Heart right ventricle (tissue), 16 donors: ENCODE measurements around the gene SFMBT2. TPM values are rescaled to one million over a fixed set of nuclear protein-coding genes. Genes with fewer than 3 reads are reported as not detected.

ENCODE experiments used
- ATAC-seq, 8 donors: fragments of 200-7000 bp; cut with Tn5 transposase; one replicate each; pipeline ENCODE4 v1.9.1; 2020; ENCODE audit warnings: mild to moderate bottlenecking in 8 of 8, moderate library complexity in 8 of 8, moderate number of reproducible peaks in 1 of 8
- DNase-seq, 2 donors: peaks; one replicate each; pipeline ENCODE4 v3.0.0-alpha.2; 2020
- H3K27ac ChIP-seq, 10 donors: fragments of 200-600 bp; sonication (generic) in 2 of 10; one replicate each; pipeline versions ENCODE4 v1.5.0 to v1.8.0; 2020 to 2022; ENCODE audit warnings: mild to moderate bottlenecking in 3 of 10
- H3K27me3 ChIP-seq, 7 donors: fragments of 200-600 bp; one replicate each; pipeline ENCODE4 v1.8.0; 2021 to 2022; ENCODE audit warnings: mild to moderate bottlenecking in 2 of 7
- H3K36me3 ChIP-seq, 9 donors: fragments of 200-600 bp; sonication (generic) in 1 of 9; one replicate each; pipeline versions ENCODE4 v1.5.0 to v1.8.0; 2020 to 2022; ENCODE audit warnings: mild to moderate bottlenecking in 2 of 9
- H3K4me1 ChIP-seq, 9 donors: fragments of 200-600 bp; sonication (generic) in 1 of 9; one replicate each; pipeline versions ENCODE4 v1.5.0 to v1.8.0; 2020 to 2022; ENCODE audit warnings: mild to moderate bottlenecking in 4 of 9
- H3K4me3 ChIP-seq, 10 donors: fragments of 200-600 bp; sonication (generic) in 2 of 10; one replicate each; pipeline versions ENCODE4 v1.5.0 to v1.8.0; 2020 to 2022; ENCODE audit warnings: mild to moderate bottlenecking in 7 of 10, moderate library complexity in 2 of 10
- H3K9me3 ChIP-seq, 11 donors: fragments of 200-600 bp in 10 of 11; sonication (generic) in 2 of 11; one replicate each; pipeline versions ENCODE4 v1.5.0 to v1.8.0; 2013 to 2022; ENCODE audit warnings: mild to moderate bottlenecking in 2 of 11, control low read depth in 1 of 11, moderate library complexity in 1 of 11
- WGBS, 2 donors: extraction: QIAGEN DNeasy Blood & Tissue Kit; methylation state at CpG; one replicate each; pipeline ENCODE4 v1.1.7; 2013; ENCODE audit warnings: inconsistent platforms in 1 of 2; 5-methylcytosine and 5-hydroxymethylcytosine counted together
- intact Hi-C, 10 donors: fragments of 100-400 bp; cut with DNase I; formaldehyde crosslinking; loops; one replicate each; pipeline versions ENCODE4 v1.11.1 to v1.14.2; 2022
- polyA plus RNA-seq, 2 donors: library from polyadenylated mRNA; stranded (reverse); fragments of 200-250 nt; gene quantifications; one replicate each; pipeline ENCODE4 v1.2.3, GENCODE V29; 2013
- total RNA-seq, 10 donors: library from RNA; stranded (reverse); fragmentation: NEBNext Ultra II Directional in 3 of 10; extraction: Animal tissue kit (Norgen Biotek cat#: 25700) in 3 of 10; gene quantifications; one replicate each; pipeline versions ENCODE4 v1.2.1 to v1.2.4, GENCODE V29; 2021 to 2023
- TF ChIP-seq, protein P1 (sequence below), 9 donors: fragments of 200-600 bp; sonication (generic) in 2 of 9; IDR thresholded peaks; one replicate each; pipeline versions ENCODE4 v1.5.0 to v1.8.0; 2021 to 2022; ENCODE audit warnings: antibody characterized with exemption in 9 of 9, mild to moderate bottlenecking in 5 of 9, moderate library complexity in 1 of 9
- donor health status: Arrhythmogenic right ventricular cardiomyopathy.
- donor health status: ischemic (EF 13 %, LVEDD 7.1; RV severe dilation, severe dysfunction).
- donor health status: healthy with polysubstance abuse.
- donor health status: DM: no; HTN: yes; CAD: no.
- donor health status: DM: no; HTN: no; CAD: no.
- donor health status: ischemic (EF 25% LVEDD 6.9; RV normal size, moderate dysfunction).
- donor health status: ischemic (EF 25% LVEDD 5.7; RV mildly dilated, moderate dysfunction).
- donor health status: healthy.
- donor health status: DM: yes; HTN: yes; CAD: no.
- donor health status: Ischemic cardiomyopathy.
- donor health status: ischemic (EF 35%, LVEDD 5.7; RV mildly dilated, moderate dysfunction).
- donor health status: nonischemic (EF 11% LVEDD 7.7; RV severe dilation, severe dysfunction).
- donor health status: DM: yes; HTN: yes; CAD: no.
- donor health status: PGD.
- donor health status: ischemic (EF 29% LVEDD 5.4; RV normal size, mild dysfunction).
- donor health status: nonischemic (EF 23%, LVEDD 6.1; RV moderate dilation, normal function).

The SFMBT2 gene
- total and polyA plus RNA-seq, 12 donors: 4.1 to 14.2 (median 10.0) TPM

DNA sequence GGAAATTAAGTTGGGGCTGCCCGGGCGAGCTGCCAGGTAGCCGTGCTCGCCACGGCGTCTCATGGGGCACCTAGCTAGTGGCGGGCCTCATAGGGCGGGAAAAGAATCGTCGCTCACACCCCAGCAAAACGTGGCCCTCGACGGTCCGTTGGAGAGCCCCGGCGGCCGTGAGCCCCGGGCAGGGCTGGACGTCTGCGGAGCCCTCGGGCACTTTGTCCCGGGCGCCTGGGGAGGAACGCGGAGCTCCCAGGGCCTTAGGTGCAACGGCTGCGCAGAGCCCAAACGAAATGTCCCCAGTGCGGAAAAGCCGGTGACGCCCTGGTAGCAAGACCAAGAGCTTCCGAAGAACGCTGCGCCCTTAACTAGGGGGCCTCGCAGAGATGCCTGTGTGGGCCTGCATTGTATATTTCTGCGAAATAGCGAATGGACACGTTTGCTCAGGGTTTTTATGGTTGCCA lies 866 bp upstream of the SFMBT2 start:
- Histone ChIP-seq H3K36me3 (no peaks in the 10 kb centered on the region), H3K9me3 (no peaks in the 10 kb centered on the region), H3K27ac (peak overlapping the region in 5 of 10 donors; percentile 84 to 93 (median 92)), H3K4me3 (peak overlapping the region; percentile 66 to 88 (median 77)), H3K4me1 (peaks cover 14 to 51% (median 37%) of the 10 kb centered on the region in 9 donors), H3K27me3 (peaks cover 0 to 38% (median 9%) of the 10 kb centered on the region in 7 donors)
- no peak for ATAC-seq
- intact Hi-C loops: loop anchor here in 8 of 10 donors (2.0 to 10.0 kb wide), 8 partner anchors 149 to 747 kb away; no protein-coding TSS in a partner anchor
- TF ChIP-seq, protein P1, sequence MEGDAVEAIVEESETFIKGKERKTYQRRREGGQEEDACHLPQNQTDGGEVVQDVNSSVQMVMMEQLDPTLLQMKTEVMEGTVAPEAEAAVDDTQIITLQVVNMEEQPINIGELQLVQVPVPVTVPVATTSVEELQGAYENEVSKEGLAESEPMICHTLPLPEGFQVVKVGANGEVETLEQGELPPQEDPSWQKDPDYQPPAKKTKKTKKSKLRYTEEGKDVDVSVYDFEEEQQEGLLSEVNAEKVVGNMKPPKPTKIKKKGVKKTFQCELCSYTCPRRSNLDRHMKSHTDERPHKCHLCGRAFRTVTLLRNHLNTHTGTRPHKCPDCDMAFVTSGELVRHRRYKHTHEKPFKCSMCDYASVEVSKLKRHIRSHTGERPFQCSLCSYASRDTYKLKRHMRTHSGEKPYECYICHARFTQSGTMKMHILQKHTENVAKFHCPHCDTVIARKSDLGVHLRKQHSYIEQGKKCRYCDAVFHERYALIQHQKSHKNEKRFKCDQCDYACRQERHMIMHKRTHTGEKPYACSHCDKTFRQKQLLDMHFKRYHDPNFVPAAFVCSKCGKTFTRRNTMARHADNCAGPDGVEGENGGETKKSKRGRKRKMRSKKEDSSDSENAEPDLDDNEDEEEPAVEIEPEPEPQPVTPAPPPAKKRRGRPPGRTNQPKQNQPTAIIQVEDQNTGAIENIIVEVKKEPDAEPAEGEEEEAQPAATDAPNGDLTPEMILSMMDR (IDR thresholded peaks at IDR 0.05): no peak
- DNase-seq: peak in 1 of 2 donors; percentile 23
- WGBS, 2 donors: 4 to 5% methylated on average over 38 of the region's 38 CpGs

DNA sequence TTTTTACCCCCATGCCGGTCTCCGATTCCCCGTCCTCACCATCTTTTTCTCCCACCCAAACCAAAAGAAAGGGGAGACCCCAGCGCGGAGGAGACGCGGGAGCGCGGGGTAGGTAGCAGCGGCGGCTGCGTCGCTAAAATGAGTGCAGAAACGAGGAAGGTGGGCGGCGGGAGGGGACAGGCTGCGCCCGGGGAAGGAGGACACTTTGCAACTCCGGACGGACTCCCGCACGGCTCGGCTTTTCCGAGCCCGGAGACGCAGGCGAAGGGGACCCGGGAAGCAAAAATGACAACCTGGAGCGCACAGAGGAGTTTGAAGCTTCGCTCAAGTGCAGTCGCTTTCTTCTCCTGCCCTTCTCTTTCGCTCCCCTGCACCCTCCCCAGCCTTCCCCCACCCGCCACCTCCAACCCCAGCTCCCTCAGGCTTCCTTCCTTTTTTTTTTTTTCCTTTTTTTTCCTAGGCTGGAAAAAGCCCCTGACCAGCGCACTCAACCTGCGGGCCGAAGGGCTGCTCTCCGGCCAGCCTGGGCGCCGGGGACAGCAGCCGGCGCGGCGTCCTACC lies 453 bp downstream of the SFMBT2 start:
- intact Hi-C loops: loop anchor here in 8 of 10 donors (1.0 to 10.0 kb wide), 9 partner anchors 148 to 746 kb away; no protein-coding TSS in a partner anchor
- Histone ChIP-seq H3K9me3 (no peaks in the 10 kb centered on the region), H3K36me3 (no peaks in the 10 kb centered on the region), H3K27ac (peak overlapping the region; percentile 69 to 93 (median 88)), H3K4me3 (peak overlapping the region; percentile 66 to 88 (median 77)), H3K27me3 (peaks cover 0 to 38% (median 9%) of the 10 kb centered on the region in 7 donors), H3K4me1 (peaks cover 14 to 61% (median 41%) of the 10 kb centered on the region in 9 donors)
- TF ChIP-seq, protein P1 (IDR thresholded peaks at IDR 0.05): no peak
- peak in 2 of 8 donors; percentile 2 for ATAC-seq
- WGBS, 2 donors: 0 to 1% methylated on average over 43 of the region's 43 CpGs
- peak; percentile 21 to 41 for DNase-seq

DNA sequence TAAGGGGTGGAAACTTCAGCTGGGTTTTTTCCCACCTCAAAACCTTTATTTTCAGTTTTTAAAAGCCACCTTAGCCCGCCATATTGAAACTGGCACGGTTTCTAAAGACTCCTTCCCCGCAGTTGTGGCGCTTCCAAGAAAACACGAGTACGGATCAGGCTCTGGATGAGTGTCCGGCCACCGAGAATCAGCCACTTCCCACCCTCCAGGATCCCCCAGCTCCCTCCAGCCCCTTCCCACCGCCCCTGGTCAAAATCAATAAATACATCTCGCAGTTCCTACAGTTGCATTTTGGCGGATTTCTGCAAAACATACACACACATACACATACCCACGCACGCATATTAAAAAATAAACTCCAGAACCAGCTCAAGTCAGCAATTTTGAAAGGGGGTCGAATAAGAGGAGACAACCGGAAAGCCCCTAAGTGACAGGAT lies 1.1 kb downstream of the SFMBT2 start:
- no peak for ATAC-seq
- 1% methylated on average over 15 of the region's 15 CpGs for WGBS, 2 donors
- H3K36me3 ChIP-seq: no peaks in the 10 kb centered on the region
- peak in 1 of 2 donors; percentile 8 for DNase-seq
- peaks cover 14 to 66% (median 46%) of the 10 kb centered on the region in 9 donors for H3K4me1 ChIP-seq
- peak overlapping the region; percentile 66 to 88 (median 77) for H3K4me3 ChIP-seq
- no peaks in the 10 kb centered on the region for H3K9me3 ChIP-seq
- peaks cover 0 to 38% (median 9%) of the 10 kb centered on the region in 7 donors for H3K27me3 ChIP-seq
- peak overlapping the region in 8 of 10 donors; percentile 79 to 93 (median 92) for H3K27ac ChIP-seq
- TF ChIP-seq, protein P1 (IDR thresholded peaks at IDR 0.05): no peak
- intact Hi-C loops: loop anchor here (1.0 to 10.0 kb wide), 17 partner anchors 62 to 745 kb away; no protein-coding TSS in a partner anchor

DNA sequence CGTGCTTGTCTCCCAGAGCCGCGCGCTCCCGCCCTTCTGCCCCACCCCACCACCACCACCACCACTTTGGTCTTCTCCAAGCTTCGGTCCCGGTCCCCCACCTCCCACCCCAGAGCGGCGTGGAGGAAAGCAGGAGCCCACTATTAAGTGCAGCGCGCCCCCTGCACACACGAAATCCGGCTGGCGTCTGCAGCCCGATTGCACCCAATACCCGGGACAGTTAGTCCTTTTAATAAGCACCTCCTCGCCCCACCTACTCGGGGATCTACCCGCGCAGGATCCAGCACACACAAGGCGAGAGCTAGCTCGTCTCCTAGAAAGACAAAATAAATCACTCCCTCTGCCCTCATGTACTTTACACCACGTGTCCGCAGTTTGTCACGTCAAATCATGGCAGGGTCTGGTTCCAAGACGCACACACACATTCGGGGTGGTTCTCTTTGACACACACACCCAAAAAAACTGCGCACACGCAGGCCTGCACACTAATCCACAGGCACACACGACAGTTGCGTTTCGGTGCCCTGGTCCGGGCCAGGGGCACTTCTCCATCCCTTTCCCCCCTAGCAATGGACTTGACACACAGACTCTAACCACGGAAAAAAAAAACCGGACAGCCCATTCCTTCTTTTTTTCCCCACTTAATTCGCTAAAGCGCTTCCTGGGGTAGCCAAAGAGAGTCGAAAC lies 1.6 kb downstream of the SFMBT2 start:
- peak overlapping the region; percentile 66 to 88 (median 77) for H3K4me3 ChIP-seq
- H3K9me3 ChIP-seq: no peaks in the 10 kb centered on the region
- 0% methylated on average over 38 of the region's 38 CpGs for WGBS, 2 donors
- ATAC-seq: peak in 5 of 8 donors; percentile 3 to 8 (median 6)
- DNase-seq: peak; percentile 12 to 37
- TF ChIP-seq, protein P1 (IDR thresholded peaks at IDR 0.05): no peak
- intact Hi-C loops: loop anchor here in 9 of 10 donors (1.0 to 10.0 kb wide), 12 partner anchors 62 to 742 kb away; no protein-coding TSS in a partner anchor
- H3K27ac ChIP-seq: peak overlapping the region in 9 of 10 donors; percentile 70 to 93 (median 91)
- H3K4me1 ChIP-seq: peaks cover 14 to 71% (median 48%) of the 10 kb centered on the region in 9 donors
- H3K36me3 ChIP-seq: no peaks in the 10 kb centered on the region
- H3K27me3 ChIP-seq: peaks cover 0 to 38% (median 9%) of the 10 kb centered on the region in 7 donors
